DMS53 treated with DMSO at 0.1 percent for 48 hours (cell line): Measurements from ENCODE around the gene LMAN1L.
"Not testable (repeated sequence)": the region's sequence is repeated elsewhere in the genome, so short reads cannot be mapped to it uniquely, and the experiment has no call there.

Experiments used
- DNase-seq: peaks from one replicate; lab custom pipeline; 2025; ENCODE audit not compliant: unreplicated experiment; lab: John Stamatoyannopoulos, UW

LMAN1L gene

DNA sequence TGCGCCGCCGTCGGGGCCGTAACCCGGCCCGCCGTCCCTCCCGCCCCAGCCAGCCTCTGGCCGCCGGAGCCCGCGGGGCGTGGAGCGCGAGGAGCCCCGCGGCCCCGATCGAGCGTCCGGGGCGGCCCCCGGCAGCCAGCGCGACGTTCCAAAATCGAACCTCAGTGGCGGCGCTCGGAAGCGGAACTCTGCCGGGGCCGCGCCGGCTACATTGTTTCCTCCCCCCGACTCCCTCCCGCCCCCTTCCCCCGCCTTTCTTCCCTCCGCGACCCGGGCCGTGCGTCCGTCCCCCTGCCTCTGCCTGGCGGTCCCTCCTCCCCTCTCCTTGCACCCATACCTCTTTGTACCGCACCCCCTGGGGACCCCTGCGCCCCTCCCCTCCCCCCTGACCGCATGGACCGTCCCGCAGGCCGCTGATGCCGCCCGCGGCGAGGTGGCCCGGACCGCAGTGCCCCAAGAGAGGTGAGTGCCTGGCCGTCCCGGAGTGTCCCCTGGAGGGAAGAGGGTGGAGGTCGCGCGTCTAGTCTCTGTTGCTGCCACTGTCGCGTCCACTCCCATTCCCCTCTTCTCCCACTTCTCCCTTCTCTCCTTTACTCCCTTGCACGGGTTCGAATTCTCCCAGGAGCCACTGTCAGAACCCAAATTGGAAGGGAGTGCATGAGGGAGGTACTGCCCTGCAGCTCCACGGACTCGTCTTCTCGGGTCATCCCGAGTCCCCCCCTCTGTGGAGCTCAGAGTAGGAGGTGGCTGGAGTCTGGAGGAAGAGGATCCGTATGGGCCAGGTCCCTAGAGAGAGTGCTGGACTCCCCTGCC, 30.2 kb upstream of the LMAN1L start:
- DNase-seq: no peak

DNA sequence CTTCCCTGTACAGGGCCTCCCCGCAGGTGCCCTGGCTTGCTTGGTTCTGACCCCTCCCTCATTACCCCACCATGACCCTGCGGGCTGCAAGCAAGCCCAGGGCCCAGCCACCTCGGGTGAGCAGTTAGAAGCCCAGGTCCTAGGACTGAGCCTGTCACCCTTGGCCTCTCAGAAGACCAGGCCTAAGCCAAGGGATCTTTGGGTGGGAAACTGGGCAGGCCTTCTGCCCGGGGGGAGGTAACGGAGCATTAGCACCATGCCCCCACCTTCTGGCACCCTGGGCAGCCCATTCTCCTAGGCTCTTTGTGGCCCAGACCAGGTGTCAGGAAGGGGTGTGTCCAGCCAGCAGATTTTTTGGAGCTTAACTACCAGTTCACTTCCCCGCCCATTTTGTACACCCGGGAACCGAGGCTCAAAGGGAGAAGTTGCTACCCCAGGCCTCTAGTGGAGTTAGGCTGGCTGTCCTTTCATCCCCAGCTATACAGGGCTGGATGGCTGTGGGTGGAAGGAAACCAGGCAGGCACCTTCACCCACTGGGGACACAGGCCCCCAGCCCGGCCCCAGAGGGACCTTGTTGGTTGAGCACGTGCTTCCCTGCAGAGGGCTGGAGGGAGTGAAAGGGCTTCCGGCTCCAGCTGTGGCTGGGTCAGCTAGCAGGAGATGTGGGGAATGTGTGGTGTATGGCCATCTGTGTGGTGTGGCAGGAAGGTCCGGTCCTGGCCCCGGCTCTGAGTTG, 29.4 kb upstream of the LMAN1L start:
- no peak for DNase-seq

DNA sequence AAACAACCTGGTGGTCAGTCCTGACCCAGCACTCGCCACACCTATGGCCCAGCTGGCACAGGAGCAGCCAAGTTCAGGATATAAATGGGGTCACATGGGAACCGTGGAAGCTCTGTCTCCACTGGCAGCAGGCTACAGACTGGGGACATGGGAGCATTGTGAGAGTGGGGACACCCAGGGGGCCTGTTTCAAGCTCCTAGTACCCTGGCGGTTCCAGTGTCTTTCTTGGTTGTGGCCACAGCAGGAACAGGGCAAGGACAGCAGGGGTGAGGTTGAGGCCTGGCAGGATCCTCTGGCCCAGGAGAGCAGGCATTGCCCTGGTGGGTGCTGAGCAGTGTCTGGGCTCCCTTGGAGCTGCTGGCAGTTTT, 28.8 kb upstream of the LMAN1L start:
- DNase-seq: no peak

DNA sequence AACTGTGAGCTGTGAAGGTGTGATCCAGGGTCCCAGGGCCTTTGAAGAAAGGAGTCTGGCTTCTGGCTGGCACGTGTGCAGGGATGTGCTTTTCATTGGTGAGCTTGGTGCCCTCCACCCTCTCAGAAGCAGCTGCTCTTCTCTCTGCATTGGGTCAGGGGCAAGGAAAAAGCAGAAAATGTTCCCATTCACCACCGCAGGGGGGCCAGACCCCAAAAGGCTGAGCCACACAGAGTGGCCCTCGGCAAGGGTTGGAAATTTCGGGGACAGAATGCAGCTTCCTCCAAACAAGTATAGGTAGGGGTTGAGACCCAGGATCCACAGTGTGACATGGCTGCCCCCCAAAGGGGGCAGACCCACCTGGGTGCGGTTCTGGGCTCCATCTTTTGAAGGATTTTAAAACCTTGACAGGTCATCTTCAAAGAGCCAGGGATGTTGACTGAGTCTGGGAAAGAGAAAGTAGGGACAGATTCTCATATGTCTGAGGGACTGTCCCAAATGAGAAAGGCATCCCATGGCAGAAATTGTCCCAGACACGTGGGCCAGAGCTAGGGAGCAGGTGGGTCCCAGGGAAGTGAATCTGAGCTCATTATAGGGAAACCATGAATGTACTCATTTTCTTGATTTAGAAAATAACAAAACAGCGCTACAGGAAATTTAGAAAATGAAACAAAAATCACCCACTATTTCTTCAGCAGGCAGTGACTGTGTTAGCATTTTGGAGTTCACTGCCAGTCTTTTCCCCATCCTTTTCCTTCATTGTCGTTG, 28.0 kb upstream of the LMAN1L start:
- no peak for DNase-seq

DNA sequence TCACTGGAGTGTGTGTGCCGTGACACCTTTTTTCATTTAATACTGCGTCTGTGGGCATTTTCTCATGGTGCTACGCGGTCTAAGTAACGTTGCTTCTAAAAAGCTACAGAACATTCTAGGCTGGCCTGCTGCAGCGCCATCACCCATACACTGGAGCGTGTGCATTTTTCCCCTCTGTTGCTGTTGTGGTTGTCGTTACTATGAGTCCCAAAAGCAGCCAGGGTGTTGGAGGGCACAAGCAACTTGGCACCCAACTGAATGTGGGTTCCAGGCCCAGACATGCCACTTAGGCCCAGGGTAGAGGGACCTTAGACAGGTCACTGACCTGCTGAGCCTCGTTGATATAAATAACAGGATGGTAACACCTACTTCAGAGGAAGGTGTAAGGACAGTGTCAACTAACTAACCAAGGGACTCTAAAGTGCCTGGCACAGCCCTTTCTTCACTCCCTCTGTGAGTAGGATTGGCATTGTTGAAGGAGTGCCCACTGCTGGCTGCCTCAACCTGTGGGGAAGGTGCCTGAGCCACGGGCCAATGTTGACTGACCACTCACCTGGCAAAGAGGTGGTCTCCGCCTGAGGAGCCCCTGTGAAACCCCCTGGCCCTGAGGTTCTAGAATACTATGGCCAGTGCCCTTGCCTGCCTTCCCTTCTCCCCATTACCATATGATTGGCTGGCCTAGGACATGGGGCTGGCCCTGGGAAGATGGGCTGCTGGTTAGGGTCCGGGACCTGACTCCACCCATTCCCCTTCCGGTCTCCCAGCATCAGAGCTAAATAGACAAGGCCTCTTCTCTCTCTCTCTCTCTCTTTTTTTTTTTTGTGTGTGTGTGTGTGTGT, 27.2 kb upstream of the LMAN1L start:
- no peak for DNase-seq

DNA sequence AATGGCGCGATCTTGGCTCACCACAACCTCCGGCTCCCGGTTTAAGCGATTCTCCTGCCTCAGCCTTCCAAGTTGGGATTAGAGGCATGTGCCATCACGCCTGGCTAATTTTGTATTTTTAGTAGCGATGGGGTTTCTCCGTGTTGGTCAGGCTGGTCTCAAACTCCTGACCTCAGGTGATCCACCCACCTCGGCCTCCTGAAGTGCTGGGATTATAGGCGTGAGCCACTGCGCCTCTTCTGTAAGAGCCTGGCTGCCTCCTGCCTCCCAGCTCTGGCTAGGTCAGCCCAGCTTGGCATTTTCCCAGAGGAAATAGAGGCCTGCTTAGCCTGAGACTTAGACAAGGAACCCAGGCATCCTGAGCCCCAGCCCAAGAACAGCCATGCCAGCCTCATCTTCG, 26.6 kb upstream of the LMAN1L start:
- DNase-seq: not testable (repeated sequence)

DNA sequence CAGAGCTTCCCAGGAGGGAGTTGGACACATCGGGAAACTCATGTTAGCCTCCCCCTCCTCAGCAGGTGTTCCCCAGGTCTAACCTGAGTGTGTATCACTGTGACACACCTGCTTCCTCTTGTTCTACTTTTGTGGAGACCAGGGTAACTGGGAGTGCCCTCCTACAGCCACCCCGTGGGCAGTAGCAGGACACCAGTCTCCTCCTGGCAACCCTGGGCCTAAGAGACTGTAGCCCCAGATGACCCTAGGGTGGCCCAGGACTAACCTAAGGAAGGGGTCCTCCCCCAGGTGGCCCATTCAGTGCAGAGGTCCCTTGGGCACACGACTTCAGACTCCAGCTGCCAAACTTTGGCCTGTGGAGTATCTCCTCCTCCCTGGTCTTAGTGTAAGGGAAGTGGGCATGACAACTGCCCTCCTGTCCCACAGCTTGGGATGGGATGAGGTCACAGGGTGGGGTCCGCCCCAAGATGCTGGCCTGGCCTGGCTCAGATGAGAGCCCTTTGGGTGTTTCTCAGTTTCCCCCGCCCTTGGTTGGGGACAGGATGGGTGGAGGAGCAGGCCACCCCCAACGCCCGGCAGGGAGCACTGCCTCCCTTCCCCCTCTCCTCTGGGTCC, 26.0 kb upstream of the LMAN1L start:
- no peak for DNase-seq

DNA sequence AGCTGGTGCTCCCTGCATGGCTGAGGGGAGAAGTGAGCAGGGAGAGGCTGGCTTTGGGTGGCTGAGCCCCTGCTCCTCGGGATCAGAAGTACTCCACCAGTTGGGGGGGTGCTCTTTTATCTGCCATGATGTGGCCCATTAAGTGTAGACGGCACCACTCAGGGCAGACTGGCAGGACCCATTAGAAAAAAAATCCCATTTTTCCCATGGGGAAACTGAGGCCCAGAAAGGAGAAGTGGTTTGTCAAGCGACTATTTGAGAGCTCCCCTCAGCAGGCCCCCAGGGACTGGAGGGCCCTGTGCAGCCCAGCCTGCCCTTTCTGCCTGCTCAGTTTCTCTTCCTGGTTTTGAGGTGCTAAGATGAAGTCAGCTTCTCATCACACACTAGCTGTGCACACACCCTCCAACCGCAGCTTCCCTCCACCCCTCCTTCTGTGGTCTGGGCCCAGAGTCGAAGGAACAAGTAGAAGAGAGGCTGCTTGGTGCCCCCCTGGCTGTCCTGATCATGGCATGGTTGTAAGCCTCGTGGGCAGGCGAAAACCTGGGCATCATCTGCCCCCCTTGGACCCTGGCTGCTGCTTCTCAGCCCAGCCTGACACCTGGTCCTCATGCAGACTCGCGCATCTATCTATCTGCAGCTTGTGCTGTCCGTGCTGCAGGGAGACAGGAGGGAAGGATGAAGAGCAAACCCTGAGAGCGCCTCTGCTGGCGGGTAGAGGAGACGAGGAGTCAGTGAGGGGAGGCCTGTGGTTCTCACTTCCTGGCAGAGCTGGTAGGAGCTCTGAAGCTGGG, 25.2 kb upstream of the LMAN1L start:
- no peak for DNase-seq

DNA sequence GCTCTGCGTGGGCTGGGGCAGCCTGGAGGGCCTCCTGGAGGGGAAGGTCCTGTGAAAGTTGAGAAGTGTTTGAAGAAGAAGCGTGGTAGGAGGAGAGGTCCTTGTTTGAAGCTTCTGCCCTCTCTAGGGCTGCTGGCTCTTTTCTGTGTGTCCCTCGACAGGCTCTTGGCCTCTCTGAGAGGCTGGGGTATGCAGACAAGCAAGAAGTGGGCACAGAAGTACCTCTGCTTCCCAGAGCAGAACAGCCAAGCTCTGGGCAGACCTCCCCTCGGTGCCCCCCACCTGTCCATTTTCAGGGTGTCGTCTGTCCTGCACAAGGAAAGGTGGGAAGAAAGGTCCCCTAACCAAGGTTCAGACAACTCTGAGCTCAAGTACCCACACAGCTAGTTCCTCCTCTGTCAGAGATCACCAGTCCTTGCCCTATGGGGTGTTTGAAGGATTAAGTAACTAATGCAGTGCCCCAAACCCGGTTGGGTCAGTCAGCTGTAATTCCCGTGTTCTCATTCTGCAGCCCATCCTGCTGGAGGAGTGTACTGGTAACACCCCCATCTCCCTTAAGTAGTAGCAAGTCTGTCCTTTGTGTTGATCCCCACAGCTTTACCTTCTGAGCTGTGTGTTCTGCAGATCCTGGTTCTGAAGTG, 24.5 kb upstream of the LMAN1L start:
- DNase-seq: no peak

DNA sequence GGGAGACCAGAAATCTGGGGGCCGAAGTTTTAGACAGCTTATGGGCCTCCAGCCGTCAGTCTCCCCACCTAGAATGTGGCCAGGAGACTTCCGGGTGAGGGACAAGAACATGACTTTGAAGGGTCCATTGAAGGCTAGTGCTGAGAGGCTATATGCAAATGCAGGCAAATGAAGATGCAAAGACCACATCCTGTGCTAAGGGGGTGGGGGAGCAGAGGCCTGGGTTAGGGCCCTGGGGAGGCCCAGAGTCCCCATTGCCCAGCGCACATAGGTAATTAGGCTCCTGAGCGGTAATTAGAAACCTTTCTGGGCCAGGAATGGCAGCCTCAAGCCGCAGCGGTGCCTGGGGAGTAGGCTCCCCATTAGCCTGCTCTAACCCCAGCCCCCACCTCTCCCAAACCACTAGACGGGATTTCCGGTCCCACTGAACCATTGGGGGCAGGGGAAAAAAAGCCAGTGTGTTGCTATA, 23.9 kb upstream of the LMAN1L start:
- no peak for DNase-seq

DNA sequence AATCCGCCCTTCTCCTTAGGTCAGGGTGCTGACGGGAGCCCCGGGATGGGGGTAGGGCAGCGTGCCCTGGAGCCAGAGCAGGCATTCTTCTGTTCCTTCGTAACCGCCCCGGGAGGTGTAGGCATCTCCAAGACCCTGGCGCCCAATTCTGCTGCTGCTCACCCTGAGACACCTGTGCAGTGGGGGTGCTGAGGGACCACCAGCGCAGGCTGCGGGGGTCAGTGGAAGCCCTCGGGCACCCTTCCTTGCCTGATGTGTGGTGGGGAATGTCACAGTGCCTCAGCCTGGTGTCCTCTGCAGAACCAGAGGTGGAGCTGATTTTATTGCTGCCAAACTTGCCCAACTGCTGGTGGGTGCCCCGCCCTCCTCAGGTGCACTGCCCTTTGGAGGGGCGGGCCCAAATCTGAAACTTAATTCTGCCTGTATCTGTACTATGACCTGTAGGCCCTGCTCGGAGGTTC, 23.4 kb upstream of the LMAN1L start:
- DNase-seq: no peak

DNA sequence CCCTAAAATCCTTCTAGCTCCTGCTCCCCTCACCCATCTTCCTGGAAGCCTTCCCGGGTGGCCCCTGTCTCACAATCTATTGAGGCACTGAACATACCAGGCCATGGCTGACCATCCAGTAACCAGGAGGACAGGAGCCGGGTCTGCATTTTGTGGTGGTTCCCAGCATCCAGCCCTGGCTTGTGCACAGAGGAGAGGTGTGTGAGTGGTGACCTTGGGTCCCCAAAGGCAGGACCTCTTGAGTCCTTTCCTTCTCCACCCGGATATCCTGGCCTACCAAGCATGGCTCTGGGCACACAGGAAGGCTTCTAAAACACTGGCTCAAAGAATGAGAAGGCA, 22.9 kb upstream of the LMAN1L start:
- no peak for DNase-seq

DNA sequence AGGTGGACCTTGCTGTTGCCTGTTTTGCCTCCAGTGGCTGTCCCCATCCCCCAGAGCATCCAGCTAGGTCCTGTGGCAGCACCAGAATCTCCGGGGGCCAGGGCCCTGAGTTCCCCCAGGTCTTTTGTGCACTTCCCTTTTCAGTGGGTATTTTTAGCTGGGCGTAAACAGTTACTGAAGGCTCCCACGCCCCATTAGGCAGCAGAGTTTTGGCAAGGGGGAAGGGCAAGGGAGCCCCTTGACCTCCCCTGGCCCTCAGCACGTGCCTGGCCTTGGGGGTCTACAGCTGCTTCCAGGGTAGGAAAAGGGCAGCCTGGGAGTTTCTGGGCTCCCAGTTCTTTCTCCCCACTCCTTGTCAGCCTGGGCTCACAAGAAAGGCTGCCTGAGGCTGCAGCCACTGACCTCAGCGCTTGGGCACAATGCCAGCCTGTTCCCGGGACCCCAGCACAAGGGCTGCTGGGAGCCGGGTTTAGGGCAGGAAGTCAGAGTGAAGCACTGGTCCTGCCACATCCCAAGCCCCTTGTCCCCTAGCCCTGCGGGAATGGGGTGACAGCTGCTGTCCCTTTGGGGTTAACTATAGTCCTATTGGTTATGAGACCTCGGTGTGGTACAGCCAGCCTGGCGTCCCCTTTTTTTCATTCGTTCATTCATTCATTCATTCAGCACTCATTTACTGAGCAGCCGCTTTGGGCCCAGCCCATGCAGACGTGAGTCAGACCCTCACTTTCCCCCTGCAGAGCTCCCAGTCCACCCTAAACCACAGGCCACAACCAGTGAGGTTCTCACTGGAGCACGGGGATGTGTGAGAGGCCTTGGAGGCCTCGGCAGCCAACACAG, 22.3 kb upstream of the LMAN1L start:
- no peak for DNase-seq

DNA sequence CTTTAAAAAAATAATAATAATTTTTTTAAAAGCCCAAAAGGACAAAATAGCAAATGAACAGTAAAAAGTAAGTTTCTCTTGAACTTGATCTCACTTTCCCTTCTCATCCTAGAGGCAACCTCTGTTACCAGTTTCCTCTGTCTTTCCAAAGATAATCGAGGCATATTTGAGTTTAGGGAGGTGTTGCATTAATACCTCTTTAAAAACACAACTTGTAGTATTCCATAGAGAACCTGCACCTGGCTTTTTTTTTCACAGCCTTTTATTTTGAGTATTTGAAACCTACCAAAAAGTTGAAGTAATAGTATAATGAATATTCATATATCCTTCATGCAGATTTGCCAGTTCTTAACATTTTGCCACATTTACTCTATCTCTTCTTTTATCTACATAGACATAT, 21.6 kb upstream of the LMAN1L start:
- no peak for DNase-seq

DNA sequence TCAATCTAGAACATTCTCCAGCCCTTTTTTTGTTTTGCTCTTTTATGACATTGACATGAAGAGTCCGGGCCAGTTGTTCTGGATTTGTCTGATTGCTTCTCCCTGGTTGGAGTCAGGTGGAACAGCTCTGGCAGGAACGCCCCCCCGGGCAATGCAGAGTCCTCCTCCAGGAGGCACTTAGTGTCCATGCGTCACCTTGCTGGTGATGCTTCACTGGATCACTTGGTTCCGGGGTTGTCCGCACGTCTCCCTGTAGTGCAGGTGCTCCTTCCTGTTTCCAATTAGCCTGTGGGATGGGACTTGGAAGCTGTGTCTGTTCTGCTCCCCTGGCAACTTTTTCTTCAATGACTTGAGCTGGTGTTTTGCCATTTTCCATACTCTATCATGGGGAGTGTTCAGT, 21.0 kb upstream of the LMAN1L start:
- DNase-seq: no peak

DNA sequence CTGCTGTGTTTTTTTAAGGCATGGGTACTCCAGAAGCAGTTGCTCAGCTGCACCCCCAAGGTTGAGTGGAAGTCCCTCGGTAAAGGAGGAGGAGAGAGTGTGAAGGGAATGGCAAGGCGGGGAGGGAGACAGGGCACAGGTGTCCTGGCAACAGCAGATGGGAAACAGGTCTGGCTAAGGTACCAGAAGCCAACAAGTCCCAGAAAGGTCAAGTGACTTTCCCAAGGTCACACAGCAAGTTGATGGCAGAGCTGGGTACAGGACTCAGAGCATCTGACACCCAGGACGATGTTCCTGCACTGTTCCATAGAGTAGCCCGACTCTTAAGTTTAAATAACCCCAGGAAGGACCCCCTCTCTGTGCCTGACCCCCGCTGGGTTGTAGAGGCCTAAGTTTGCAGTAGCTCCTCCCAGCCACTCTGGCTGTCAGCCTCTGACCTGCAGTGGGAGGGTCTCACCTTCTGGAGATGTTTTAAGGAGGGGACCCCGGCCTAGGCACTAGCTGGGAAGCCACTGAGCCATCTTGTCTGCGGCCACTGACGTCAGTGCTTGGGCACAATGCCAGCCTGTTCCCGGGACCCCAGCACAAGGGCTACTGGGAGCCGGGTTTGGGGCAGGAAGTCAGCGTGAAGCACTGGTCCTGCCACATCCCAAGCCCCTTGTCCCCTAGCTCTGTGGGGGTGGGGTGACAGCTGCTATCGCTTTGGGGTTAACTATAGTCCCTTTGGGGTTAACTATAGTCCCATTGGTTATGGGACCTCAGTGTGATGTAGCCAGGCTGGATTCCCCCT, 20.2 kb upstream of the LMAN1L start:
- DNase-seq: no peak
